ENCODE data around the gene C6.

Gene C6

DNA sequence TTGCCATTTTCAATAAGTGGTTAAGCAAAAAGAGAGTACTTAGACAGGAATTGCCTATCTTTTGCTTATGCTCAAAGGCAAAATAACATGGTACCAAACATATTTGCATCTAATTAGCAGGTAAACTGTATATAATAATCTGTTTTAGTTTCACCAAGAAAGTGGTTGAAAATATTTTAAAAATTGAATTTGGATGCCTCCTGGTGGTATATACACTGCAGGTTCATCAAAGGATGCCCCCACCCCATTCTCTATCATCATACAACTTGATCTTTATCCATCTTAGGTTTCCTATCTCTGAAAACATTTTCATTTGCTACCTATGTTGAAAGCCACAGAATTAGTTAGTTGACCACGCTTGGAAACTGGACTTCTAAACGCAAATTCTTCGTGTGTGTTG, 95.2 kb downstream of the C6 start:
- no peak for DNase-seq

- DNase-seq, result no peak
Measured at GRCh38 chr5:41115281-41115680, 98.1 kb downstream of the C6 start.

- no peak for DNase-seq
Measured at GRCh38 chr5:41112486-41113455, 100.6 kb downstream of the C6 start.

GRCh38 chr5:41109186-41109585, 104.1 kb downstream of the C6 start:
- no peak for DNase-seq

DNA sequence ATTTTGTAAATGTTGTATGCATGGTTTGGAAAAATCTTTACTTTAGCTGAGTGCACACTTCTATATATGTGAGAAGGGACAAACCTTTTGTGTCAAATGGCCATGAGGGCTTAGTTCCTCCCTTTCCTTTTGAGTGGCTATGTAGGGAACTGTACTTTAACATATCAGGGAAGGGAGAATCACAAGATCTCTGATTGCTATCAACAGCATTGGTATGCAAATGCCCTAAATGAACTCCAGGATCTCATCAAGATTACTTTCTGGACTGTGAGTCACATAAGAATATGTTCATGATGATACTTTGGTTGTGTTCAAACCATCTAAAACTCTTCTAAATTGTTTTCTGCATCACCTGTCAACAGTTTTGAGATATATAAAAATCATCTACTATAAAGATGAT, 111.0 kb downstream of the C6 start:
- DNase-seq, result no peak

- DNase-seq, result no peak
Measured at GRCh38 chr5:41097642-41098041, 115.7 kb downstream of the C6 start.

GRCh38 chr5:41095324-41096101, 117.8 kb downstream of the C6 start:
- no peak for DNase-seq

DNA sequence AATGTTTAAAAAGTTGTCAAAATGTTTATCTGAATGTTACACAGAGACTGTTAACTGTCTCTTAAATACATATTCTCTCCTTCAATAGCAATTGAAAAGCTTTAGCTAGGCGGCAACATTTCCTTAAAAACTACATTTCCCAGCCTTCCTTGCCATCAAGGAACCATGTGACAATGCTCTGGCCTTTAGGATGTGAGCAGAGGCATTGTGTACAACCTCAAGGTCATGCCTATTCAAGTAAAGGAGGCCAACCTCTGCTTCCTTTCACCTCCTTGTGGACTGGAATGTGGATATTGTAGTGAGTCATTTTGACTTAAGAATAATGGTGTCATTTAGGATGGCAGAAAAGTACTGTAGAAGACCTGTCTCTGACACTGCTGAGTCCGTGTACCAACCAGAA, 118.5 kb downstream of the C6 start:
- DNase-seq, result no peak

DNA sequence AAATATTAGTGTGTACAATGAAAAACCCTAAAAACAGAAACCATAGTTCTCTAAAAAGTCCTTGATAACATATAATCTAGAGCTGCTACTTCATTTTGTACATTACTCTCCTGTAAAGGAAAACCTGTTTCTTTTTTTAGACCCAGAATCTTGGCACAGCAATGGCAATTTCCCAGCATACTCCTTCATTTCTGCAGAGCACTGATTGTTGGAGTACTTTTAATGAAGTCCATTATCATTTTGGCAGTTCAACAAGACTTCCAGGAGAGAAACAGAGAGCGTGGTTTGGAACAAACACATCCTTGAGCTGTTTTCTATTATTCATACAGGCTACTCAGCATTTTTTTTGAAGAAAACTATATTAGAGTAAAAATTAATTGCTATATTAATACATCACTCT, 119.5 kb downstream of the C6 start:
- no peak for DNase-seq
